ENCODE data around the gene PRKCA.

GRCh38 chr17:66654106-66654740 lies 351.8 kb downstream of the PRKCA start:
- TF ChIP-seq, protein P1, sequence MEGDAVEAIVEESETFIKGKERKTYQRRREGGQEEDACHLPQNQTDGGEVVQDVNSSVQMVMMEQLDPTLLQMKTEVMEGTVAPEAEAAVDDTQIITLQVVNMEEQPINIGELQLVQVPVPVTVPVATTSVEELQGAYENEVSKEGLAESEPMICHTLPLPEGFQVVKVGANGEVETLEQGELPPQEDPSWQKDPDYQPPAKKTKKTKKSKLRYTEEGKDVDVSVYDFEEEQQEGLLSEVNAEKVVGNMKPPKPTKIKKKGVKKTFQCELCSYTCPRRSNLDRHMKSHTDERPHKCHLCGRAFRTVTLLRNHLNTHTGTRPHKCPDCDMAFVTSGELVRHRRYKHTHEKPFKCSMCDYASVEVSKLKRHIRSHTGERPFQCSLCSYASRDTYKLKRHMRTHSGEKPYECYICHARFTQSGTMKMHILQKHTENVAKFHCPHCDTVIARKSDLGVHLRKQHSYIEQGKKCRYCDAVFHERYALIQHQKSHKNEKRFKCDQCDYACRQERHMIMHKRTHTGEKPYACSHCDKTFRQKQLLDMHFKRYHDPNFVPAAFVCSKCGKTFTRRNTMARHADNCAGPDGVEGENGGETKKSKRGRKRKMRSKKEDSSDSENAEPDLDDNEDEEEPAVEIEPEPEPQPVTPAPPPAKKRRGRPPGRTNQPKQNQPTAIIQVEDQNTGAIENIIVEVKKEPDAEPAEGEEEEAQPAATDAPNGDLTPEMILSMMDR (conservative IDR thresholded peaks at IDR 0.05; ENCODE audit: low read depth in 2 of 2): no peak
- TF ChIP-seq POLR2AphosphoS5 (IDR thresholded peaks at IDR 0.05; ENCODE audit: low read depth) (no peak), EZH2phosphoT487 (IDR thresholded peaks at IDR 0.05; ENCODE audit: unreplicated experiment) (no peak), EZH2 (IDR thresholded peaks at IDR 0.05; ENCODE audit: low read depth, unreplicated experiment) (no peak), CREB1 (CRISPR knock-in tag; IDR thresholded peaks at IDR 0.05; ENCODE audit: low read depth) (no peak), STAT1 (IDR thresholded peaks at IDR 0.05; ENCODE audit: unreplicated experiment) (no peak), ETS1 (IDR thresholded peaks at IDR 0.05) (no peak), JUNB (IDR thresholded peaks at IDR 0.05; ENCODE audit: unreplicated experiment) (no peak)
- TF ChIP-seq, protein P2, sequence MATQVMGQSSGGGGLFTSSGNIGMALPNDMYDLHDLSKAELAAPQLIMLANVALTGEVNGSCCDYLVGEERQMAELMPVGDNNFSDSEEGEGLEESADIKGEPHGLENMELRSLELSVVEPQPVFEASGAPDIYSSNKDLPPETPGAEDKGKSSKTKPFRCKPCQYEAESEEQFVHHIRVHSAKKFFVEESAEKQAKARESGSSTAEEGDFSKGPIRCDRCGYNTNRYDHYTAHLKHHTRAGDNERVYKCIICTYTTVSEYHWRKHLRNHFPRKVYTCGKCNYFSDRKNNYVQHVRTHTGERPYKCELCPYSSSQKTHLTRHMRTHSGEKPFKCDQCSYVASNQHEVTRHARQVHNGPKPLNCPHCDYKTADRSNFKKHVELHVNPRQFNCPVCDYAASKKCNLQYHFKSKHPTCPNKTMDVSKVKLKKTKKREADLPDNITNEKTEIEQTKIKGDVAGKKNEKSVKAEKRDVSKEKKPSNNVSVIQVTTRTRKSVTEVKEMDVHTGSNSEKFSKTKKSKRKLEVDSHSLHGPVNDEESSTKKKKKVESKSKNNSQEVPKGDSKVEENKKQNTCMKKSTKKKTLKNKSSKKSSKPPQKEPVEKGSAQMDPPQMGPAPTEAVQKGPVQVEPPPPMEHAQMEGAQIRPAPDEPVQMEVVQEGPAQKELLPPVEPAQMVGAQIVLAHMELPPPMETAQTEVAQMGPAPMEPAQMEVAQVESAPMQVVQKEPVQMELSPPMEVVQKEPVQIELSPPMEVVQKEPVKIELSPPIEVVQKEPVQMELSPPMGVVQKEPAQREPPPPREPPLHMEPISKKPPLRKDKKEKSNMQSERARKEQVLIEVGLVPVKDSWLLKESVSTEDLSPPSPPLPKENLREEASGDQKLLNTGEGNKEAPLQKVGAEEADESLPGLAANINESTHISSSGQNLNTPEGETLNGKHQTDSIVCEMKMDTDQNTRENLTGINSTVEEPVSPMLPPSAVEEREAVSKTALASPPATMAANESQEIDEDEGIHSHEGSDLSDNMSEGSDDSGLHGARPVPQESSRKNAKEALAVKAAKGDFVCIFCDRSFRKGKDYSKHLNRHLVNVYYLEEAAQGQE (IDR thresholded peaks at IDR 0.05; ENCODE audit: unreplicated experiment): no peak
